ENCODE data around the gene KIF16B. TPM values are rescaled to one million over a fixed set of nuclear protein-coding genes. Genes with fewer than 3 reads are reported as not detected.
"Not testable (repeated sequence)": the region's sequence is repeated elsewhere in the genome, so short reads cannot be mapped to it uniquely, and the experiment has no call there.

KIF16B gene
- total and polyA plus RNA-seq, 2 experiments from 2014 or later: 8.2 to 26.5 TPM

DNA sequence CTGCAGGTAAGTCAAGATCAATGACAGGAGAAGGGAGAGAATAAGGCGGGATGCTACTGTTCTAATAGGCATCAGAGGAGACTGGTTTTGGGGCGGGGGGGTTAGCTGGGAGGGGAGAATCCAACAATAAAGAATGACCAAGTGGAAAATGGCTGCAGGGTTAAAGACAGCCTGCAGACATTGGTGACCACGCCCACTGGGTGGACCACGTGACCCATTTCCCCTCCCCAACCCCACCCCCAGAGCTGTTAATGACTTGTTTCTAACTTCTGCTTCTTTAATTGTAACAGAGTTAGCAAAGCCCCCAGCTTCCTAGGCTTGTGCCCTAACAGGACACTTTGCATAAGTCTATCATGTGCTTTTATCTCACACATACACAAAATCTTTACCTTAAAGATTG is 344.5 kb downstream of the KIF16B start:
- no peaks in the 10 kb centered on the region for H3K9me3 ChIP-seq (ENCODE audit: low read depth)
- H3K4me3 ChIP-seq: no peak overlapping the region
- no peaks in the 10 kb centered on the region for H3K36me3 ChIP-seq
- H3K4me1 ChIP-seq (ENCODE audit: low read depth): no peaks in the 10 kb centered on the region
- DNase-seq (ENCODE audit: low read depth in 1 of 2, low spot score in 1 of 2): no peak
- no peaks in the 10 kb centered on the region for H3K27me3 ChIP-seq
- TF ChIP-seq CTCF (IDR thresholded peaks at IDR 0.05; ENCODE audit: low read depth, low read length): no peak
- H3K27ac ChIP-seq: no peak overlapping the region

DNA sequence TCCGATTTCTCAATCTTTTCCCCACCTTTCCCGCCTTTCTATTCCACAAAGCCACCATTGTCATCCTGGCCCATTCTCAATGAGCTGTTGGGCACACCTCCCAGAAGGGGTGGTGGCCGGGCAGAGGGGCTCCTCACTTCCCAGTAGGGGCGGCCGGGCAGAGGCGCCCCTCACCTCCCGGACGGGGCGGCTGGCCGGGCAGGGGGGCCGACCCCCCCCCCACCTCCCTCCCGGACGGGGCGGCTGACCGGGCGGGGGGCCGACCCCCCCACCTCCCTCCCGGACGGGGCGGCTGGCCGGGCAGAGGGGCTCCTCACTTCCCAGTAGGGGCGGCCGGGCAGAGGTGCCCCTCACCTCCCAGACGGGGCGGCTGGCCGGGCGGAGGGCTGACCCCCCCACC is 346.3 kb downstream of the KIF16B start:
- not testable (repeated sequence) for H3K4me3 ChIP-seq; H3K36me3 ChIP-seq; H3K9me3 ChIP-seq (ENCODE audit: low read depth); H3K27me3 ChIP-seq; H3K27ac ChIP-seq; H3K4me1 ChIP-seq (ENCODE audit: low read depth); DNase-seq (ENCODE audit: low read depth in 1 of 2, low spot score in 1 of 2)

GRCh38 chr20:16224836-16225235 is 348.4 kb downstream of the KIF16B start:
- Histone ChIP-seq H3K27me3 (no peaks in the 10 kb centered on the region), H3K36me3 (no peaks in the 10 kb centered on the region), H3K9me3 (ENCODE audit: low read depth) (no peaks in the 10 kb centered on the region), H3K27ac (no peak overlapping the region), H3K4me1 (ENCODE audit: low read depth) (no peaks in the 10 kb centered on the region), H3K4me3 (no peak overlapping the region)
- no peak for DNase-seq (ENCODE audit: low read depth in 1 of 2, low spot score in 1 of 2)
- TF ChIP-seq CTCF (IDR thresholded peaks at IDR 0.05; ENCODE audit: low read depth, low read length): no peak

DNA sequence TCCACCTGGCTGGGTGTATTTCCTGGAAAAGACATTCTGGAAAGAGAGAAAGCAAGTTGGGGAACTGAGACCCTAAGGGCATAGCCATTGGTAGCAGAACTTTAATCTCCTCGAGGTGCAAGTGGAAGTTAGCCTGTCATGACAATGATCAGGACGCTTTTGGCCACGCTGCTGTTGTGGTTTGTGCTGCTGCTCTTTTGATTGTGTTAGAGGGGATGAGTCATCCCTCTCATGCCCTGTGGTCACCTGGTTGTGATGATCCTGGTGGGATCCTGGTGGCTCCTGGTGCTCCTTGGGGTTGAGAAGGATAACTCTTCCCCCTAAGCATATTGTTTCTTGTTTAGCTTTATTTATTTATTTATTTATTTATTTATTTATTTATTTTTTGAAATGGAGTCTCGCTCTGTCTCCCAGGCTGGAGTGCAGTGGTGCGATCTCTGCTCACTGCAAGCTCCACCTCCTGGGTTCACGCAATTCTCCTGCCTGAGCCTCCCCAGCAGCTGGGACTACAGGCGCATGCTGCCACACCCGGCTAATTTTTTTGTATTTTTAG is 350.3 kb downstream of the KIF16B start:
- no peaks in the 10 kb centered on the region for H3K36me3 ChIP-seq
- no peaks in the 10 kb centered on the region for H3K4me1 ChIP-seq (ENCODE audit: low read depth)
- no peaks in the 10 kb centered on the region for H3K9me3 ChIP-seq (ENCODE audit: low read depth)
- H3K27me3 ChIP-seq: no peaks in the 10 kb centered on the region
- no peak overlapping the region for H3K4me3 ChIP-seq
- no peak for DNase-seq (ENCODE audit: low read depth in 1 of 2, low spot score in 1 of 2)
- H3K27ac ChIP-seq: no peak overlapping the region
- TF ChIP-seq CTCF (IDR thresholded peaks at IDR 0.05; ENCODE audit: low read depth, low read length): no peak

Other genes starting within 250 kb of the KIF16B start
- gene SNRPB2, start 156.6 kb upstream of the KIF16B start, total RNA-seq: 16.4 and 34.0 TPM in 2 replicates
- 92.5 and 99.7 TPM in 2 replicates for gene SNRPB2, start 156.6 kb upstream of the KIF16B start, polyA plus RNA-seq
- gene OTOR, start 174.9 kb upstream of the KIF16B start, total RNA-seq: not detected in 2 replicates
- not detected in 2 replicates for gene OTOR, start 174.9 kb upstream of the KIF16B start, polyA plus RNA-seq